ENCODE results near the gene PHC3. TPM values are rescaled to one million over a fixed set of nuclear protein-coding genes. Genes with fewer than 3 reads are reported as not detected.

Gene PHC3
- total RNA-seq, 4 donors from 2014 or later, result 45.2 to 113 (median 83.9) TPM

DNA sequence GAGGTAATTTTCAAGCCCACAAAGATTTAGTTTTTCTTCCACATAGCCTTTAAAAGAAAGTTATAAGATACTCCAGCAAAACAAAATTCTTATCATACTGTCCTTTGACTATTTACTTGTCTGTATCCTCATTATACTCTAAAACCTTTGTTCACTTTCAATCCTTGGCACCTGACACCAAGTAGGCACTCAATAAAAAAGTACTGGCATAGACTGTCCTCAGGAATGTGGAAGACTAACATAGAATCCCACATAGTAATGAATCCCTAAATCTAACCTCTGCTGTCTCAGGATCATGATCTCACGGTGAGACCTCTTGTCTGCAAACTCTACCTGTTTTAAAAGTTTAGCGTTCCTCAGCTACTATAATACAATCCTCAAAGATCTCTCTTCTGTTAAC lies 21.6 kb downstream of the PHC3 start:
- Histone ChIP-seq H3K27me3 (no peaks in the 10 kb centered on the region), H3K36me3 (peaks cover 0 to 61% of the 10 kb centered on the region in 2 donors), H3K4me3 (no peak overlapping the region), H3K27ac (peak overlapping the region in 2 of 4 donors; percentile 11 to 33), H3K4me1 (peaks cover 2 to 63% (median 3%) of the 10 kb centered on the region in 3 donors), H3K9me3 (no peaks in the 10 kb centered on the region)
- WGBS, 2 donors (ENCODE audit: low coverage in 1 of 2), result 79% methylated on average over 2 of the region's 2 CpGs; no CpG with 5 or more reads in 1 of the 2 donors
- TF ChIP-seq CTCF (IDR thresholded peaks at IDR 0.05), result no peak
- TF ChIP-seq EP300 (IDR thresholded peaks at IDR 0.05), result no peak
- TF ChIP-seq POLR2AphosphoS5 (IDR thresholded peaks at IDR 0.05), result no peak
- no peak for TF ChIP-seq POLR2A (IDR thresholded peaks at IDR 0.05)
- no peak for ATAC-seq

- Histone ChIP-seq H3K27ac (peak overlapping the region in 1 of 4 donors; percentile 11), H3K4me1 (peaks cover 6 to 63% (median 8%) of the 10 kb centered on the region in 3 donors), H3K27me3 (no peaks in the 10 kb centered on the region), H3K36me3 (peaks cover 0 to 58% of the 10 kb centered on the region in 2 donors), H3K9me3 (no peaks in the 10 kb centered on the region), H3K4me3 (no peak overlapping the region)
- WGBS, 2 donors (ENCODE audit: low coverage in 1 of 2), result 92 to 93% methylated on average over 1 of the region's 1 CpG
- ATAC-seq, result no peak
- TF ChIP-seq POLR2AphosphoS5 (IDR thresholded peaks at IDR 0.05) (no peak), CTCF (IDR thresholded peaks at IDR 0.05) (no peak), POLR2A (IDR thresholded peaks at IDR 0.05) (no peak), EP300 (IDR thresholded peaks at IDR 0.05) (no peak)
Observed at GRCh38 chr3:170159459-170159858, 22.1 kb downstream of the PHC3 start.

DNA sequence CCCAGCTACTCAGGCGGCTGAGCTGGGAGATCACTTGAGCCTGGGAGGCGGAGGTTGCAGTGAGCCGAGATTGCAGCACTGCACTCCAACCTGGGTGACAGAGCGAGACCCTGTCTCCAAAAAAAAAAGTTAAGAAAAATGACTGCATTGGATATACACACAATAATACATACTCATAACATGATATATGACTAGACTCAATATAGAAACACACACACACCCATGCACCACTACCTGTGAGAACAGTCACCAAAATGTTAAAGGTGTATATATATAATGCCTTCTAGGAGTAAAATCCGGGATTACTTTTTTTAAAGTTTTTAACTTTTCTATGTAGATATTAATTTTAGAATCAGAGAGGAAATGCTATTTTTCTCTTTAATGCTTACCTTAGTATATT lies 25.9 kb downstream of the PHC3 start:
- Histone ChIP-seq H3K4me3 (no peak overlapping the region), H3K4me1 (peaks cover 10 to 63% (median 12%) of the 10 kb centered on the region in 3 donors), H3K36me3 (peaks cover 0 to 33% of the 10 kb centered on the region in 2 donors), H3K27ac (no peak overlapping the region), H3K9me3 (no peaks in the 10 kb centered on the region), H3K27me3 (no peaks in the 10 kb centered on the region)
- ATAC-seq, result no peak
- TF ChIP-seq POLR2A (IDR thresholded peaks at IDR 0.05), result no peak
- TF ChIP-seq EP300 (IDR thresholded peaks at IDR 0.05), result no peak
- no peak for TF ChIP-seq POLR2AphosphoS5 (IDR thresholded peaks at IDR 0.05)
- no peak for TF ChIP-seq CTCF (IDR thresholded peaks at IDR 0.05)
- WGBS, 2 donors (ENCODE audit: low coverage in 1 of 2), result 85 to 100% methylated on average over 4 to 5 of the region's 5 CpGs

- Histone ChIP-seq H3K4me3 (no peak overlapping the region), H3K9me3 (no peaks in the 10 kb centered on the region), H3K36me3 (peaks cover 0 to 26% of the 10 kb centered on the region in 2 donors), H3K4me1 (peaks cover 10 to 61% (median 12%) of the 10 kb centered on the region in 3 donors), H3K27me3 (no peaks in the 10 kb centered on the region), H3K27ac (peak overlapping the region in 2 of 4 donors; percentile 2 to 26)
- TF ChIP-seq POLR2AphosphoS5 (IDR thresholded peaks at IDR 0.05) (no peak), CTCF (IDR thresholded peaks at IDR 0.05) (no peak), POLR2A (IDR thresholded peaks at IDR 0.05) (no peak), EP300 (IDR thresholded peaks at IDR 0.05) (no peak)
- no peak for ATAC-seq
- WGBS, 2 donors (ENCODE audit: low coverage in 1 of 2), result 47 to 48% methylated on average over 2 to 3 of the region's 3 CpGs
Observed at GRCh38 chr3:170154569-170155143, 26.9 kb downstream of the PHC3 start.

DNA sequence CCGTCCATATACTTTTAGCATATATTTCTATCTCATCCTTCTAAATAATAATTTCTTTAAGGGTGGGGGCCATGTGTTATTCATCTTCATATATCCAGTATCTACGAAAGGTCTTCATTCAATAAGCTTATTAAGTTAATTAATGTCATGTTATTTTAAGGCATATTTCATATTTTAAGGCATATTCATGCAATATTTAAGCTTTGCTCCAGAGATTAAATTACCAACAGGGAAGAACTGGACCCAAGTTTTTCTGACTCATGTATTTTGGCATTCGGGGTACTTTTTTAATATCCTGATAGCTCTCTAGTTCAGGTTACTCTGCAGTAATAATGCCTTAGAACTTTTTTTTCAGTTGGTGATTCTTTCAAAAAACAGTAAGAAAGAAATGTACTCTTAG lies 27.4 kb downstream of the PHC3 start:
- peaks cover 10 to 59% (median 12%) of the 10 kb centered on the region in 3 donors for H3K4me1 ChIP-seq
- no peaks in the 10 kb centered on the region for H3K27me3 ChIP-seq
- TF ChIP-seq CTCF (IDR thresholded peaks at IDR 0.05) (no peak), POLR2A (IDR thresholded peaks at IDR 0.05) (no peak), POLR2AphosphoS5 (IDR thresholded peaks at IDR 0.05) (no peak), EP300 (IDR thresholded peaks at IDR 0.05) (no peak)
- no peaks in the 10 kb centered on the region for H3K9me3 ChIP-seq
- no peak overlapping the region for H3K27ac ChIP-seq
- no peak overlapping the region for H3K4me3 ChIP-seq
- 74 to 78% methylated on average over 3 of the region's 3 CpGs for WGBS, 2 donors (ENCODE audit: low coverage in 1 of 2)
- peaks cover 0 to 32% of the 10 kb centered on the region in 2 donors for H3K36me3 ChIP-seq
- ATAC-seq, result no peak

All from gastroesophageal sphincter (tissue), 4 donors.